Testis (tissue), 3 donors: ENCODE data around the gene BCKDHA. TPM values are rescaled to one million over a fixed set of nuclear protein-coding genes. Genes with fewer than 3 reads are reported as not detected.
"Not testable (repeated sequence)": the region's sequence is repeated elsewhere in the genome, so short reads cannot be mapped to it uniquely, and the experiment has no call there.

Experiments
- DNase-seq: peaks from one replicate; pipeline ENCODE4 v3.0.0-alpha.2; 2019
- H3K27ac ChIP-seq, 2 donors: fragments of 200-600 bp; sonication (generic); one replicate each; pipeline ENCODE4 v1.5.1; 2019
- H3K27me3 ChIP-seq: fragments of 200-600 bp; sonication (generic); one replicate; pipeline ENCODE4 v1.5.1; 2019
- H3K36me3 ChIP-seq: fragments of 200-600 bp; sonication (generic); one replicate; pipeline ENCODE4 v1.5.1; 2017; ENCODE audit warnings: low read depth; ENCODE audit errors: missing control alignments
- H3K4me1 ChIP-seq: fragments of 200-600 bp; sonication (generic); one replicate; pipeline ENCODE4 v1.5.1; 2019
- H3K4me3 ChIP-seq, 2 donors: fragments of 200-600 bp; sonication (generic); one replicate each; pipeline ENCODE4 v1.5.1; 2017 to 2019
- H3K9me3 ChIP-seq: fragments of 200-600 bp; sonication (generic); one replicate; pipeline ENCODE4 v1.5.1; 2017
- CTCF ChIP-seq, 3 experiments: fragments of 450-650 bp in 2 of 3; fragments of 200-600 bp in 1 of 3; sonication (generic) in 1 of 3; IDR thresholded peaks; one replicate each; pipeline ENCODE4 v1.5.1; 2016 to 2019; ENCODE audit warnings: antibody characterized with exemption in 3 of 3, mild to moderate bottlenecking in 2 of 3, moderate library complexity in 1 of 3
- POLR2A ChIP-seq: fragments of 450-650 bp; IDR thresholded peaks from one replicate; pipeline ENCODE4 v1.6.1; 2017; ENCODE audit warnings: antibody characterized with exemption, mild to moderate bottlenecking, moderate library complexity
- WGBS, 2 donors: methylation state at CpG; one replicate each; pipeline ENCODE4 v1.1.5; 2018; 5-methylcytosine and 5-hydroxymethylcytosine counted together
- intact Hi-C: fragments of 100-400 bp; cut with DNase I; formaldehyde crosslinking; loops from one replicate; pipeline ENCODE4 v1.15.1; 2023; ENCODE audit warnings: low total_unique reads
- polyA plus RNA-seq: library from polyadenylated mRNA; stranded (reverse); fragments of 350-450 nt; fragmentation: Illumina TruSeq; extraction: RNeasy Lipid Tissue Mini Kit (QIAGEN cat#74804); gene quantifications from one replicate; pipeline ENCODE4 v1.2.3, GENCODE V29; 2014; ENCODE audit warnings: low read depth, low replicate concordance; ENCODE audit not compliant: insufficient read depth
- total RNA-seq, 2 donors: library from RNA; depleted of rRNA; stranded (reverse); fragments of >200 nt; gene quantifications; one replicate each; pipeline ENCODE4 v1.2.3, GENCODE V29; 2016

BCKDHA gene
- total and polyA plus RNA-seq, 3 donors from 2014 or later, result 53.1 to 81.3 (median 80.8) TPM

GRCh38 chr19:41407271-41407670 is 9.7 kb downstream of the BCKDHA start:
- Histone ChIP-seq H3K4me3 (no peak overlapping the region), H3K36me3 (no peaks in the 10 kb centered on the region), H3K9me3 (no peaks in the 10 kb centered on the region), H3K27me3 (no peaks in the 10 kb centered on the region), H3K4me1 (peaks cover 3% of the 10 kb centered on the region), H3K27ac (peak overlapping the region in 1 of 2 donors; percentile 45)
- peak; percentile 56 for DNase-seq
- TF ChIP-seq POLR2A, result no peak
- no peak for TF ChIP-seq CTCF (IDR thresholded peaks at IDR 0.05)
- WGBS, 2 donors, result 43 to 81% methylated on average over 2 to 4 of the region's 4 CpGs
- intact Hi-C loops, result no loop called here

- Histone ChIP-seq H3K36me3 (no peaks in the 10 kb centered on the region), H3K9me3 (no peaks in the 10 kb centered on the region), H3K27ac (no peak overlapping the region), H3K27me3 (no peaks in the 10 kb centered on the region), H3K4me3 (no peak overlapping the region), H3K4me1 (peaks cover 3% of the 10 kb centered on the region)
- intact Hi-C loops, result no loop called here
- TF ChIP-seq CTCF (IDR thresholded peaks at IDR 0.05) (no peak), POLR2A (no peak)
- WGBS, 2 donors, result 74 to 80% methylated on average over 4 of the region's 4 CpGs
- DNase-seq, result no peak
Observed at GRCh38 chr19:41408256-41408655, 10.6 kb downstream of the BCKDHA start.

GRCh38 chr19:41408846-41409245 is 11.2 kb downstream of the BCKDHA start:
- H3K9me3 ChIP-seq, H3K4me1 ChIP-seq, H3K36me3 ChIP-seq, intact Hi-C loops, DNase-seq, H3K27ac ChIP-seq, H3K4me3 ChIP-seq, H3K27me3 ChIP-seq: not testable (repeated sequence)
- WGBS, 2 donors, result 94% methylated on average over 5 of the region's 5 CpGs

GRCh38 chr19:41409288-41409687 is 11.7 kb downstream of the BCKDHA start:
- WGBS, 2 donors, result 68 to 69% methylated on average over 4 of the region's 4 CpGs
- Histone ChIP-seq H3K9me3 (no peaks in the 10 kb centered on the region), H3K27me3 (no peaks in the 10 kb centered on the region), H3K4me1 (peaks cover 3% of the 10 kb centered on the region), H3K27ac (no peak overlapping the region), H3K36me3 (no peaks in the 10 kb centered on the region), H3K4me3 (no peak overlapping the region)
- TF ChIP-seq POLR2A, result no peak
- no peak for TF ChIP-seq CTCF (IDR thresholded peaks at IDR 0.05)
- DNase-seq, result peak; percentile 63
- intact Hi-C loops, result no loop called here

- TF ChIP-seq POLR2A, result no peak
- TF ChIP-seq CTCF (IDR thresholded peaks at IDR 0.05), result no peak
- H3K27me3 ChIP-seq, result no peaks in the 10 kb centered on the region
- no peak overlapping the region for H3K27ac ChIP-seq
- no peaks in the 10 kb centered on the region for H3K9me3 ChIP-seq
- DNase-seq, result no peak
- no peaks in the 10 kb centered on the region for H3K36me3 ChIP-seq
- intact Hi-C loops, result no loop called here
- peaks cover 3% of the 10 kb centered on the region for H3K4me1 ChIP-seq
- 84 to 89% methylated on average over 14 to 23 of the region's 23 CpGs for WGBS, 2 donors
- no peak overlapping the region for H3K4me3 ChIP-seq
Observed at GRCh38 chr19:41410336-41411054, 12.9 kb downstream of the BCKDHA start.
